HCT116 (cell line): ENCODE data around the gene EIF3J. TPM values are rescaled to one million over a fixed set of nuclear protein-coding genes. Genes with fewer than 3 reads are reported as not detected.
A peak's percentile ranks its signal among the peaks of the same experiment; 100 is the strongest.

Experiments
- ATAC-seq: fragments of 200-7000 bp; cut with Tn5 transposase; 2 replicates; pipeline ENCODE4 v1.9.1; 2020; ENCODE audit warnings: mild to moderate bottlenecking, moderate library complexity
- BruUV-seq: library from RNA; stranded (reverse); fragments of 400-500 nt; replicated peaks from 2 replicates; lab custom pipeline; 2021; lab: Mats Ljungman, UMichigan
- CTCF ChIA-PET: fragments of 300-600 bp; sonication (Branson Sonifier 250); formaldehyde crosslinking; loops from one replicate; lab custom pipeline; 2021; ENCODE audit warnings: antibody characterized with exemption; lab: Charles Lee
- POLR2A ChIA-PET: fragments of 300-600, 350-600 bp; sonication (Branson Sonifier 250); formaldehyde crosslinking; loops from one replicate; lab custom pipeline; 2021; ENCODE audit warnings: antibody characterized with exemption; lab: Charles Lee
- RAD21 ChIA-PET, 2 experiments: fragments of 300-600 bp; sonication (Branson Sonifier 250); formaldehyde crosslinking; loops; one replicate each; lab custom pipeline; 2023; ENCODE audit warnings: low total read pairs in 2 of 2; ENCODE audit not compliant: uncharacterized antibody in 2 of 2, unreplicated experiment in 2 of 2, low non-redundant PET in 1 of 2; lab: Charles Lee
- DNase-seq: peaks from one replicate; pipeline ENCODE4 v3.0.0-alpha.2; 2010; ENCODE audit warnings: low read depth, low spot score
- H2AFZ ChIP-seq: fragments of 200-600 bp; shearing (Covaris generic), sonication (generic); 2 replicates; pipeline ENCODE4 v1.6.1; 2017; ENCODE audit warnings: low read depth, mixed run types, mixed read lengths, antibody characterized with exemption, low read length; ENCODE audit not compliant: poor library complexity, severe bottlenecking
- H3K27ac ChIP-seq: 2 replicates; pipeline ENCODE4 v1.5.1; 2012; ENCODE audit warnings: low read depth, low read length
- H3K27me3 ChIP-seq: fragments of 200-600 bp; sonication (generic); 2 replicates; pipeline ENCODE4 v1.6.1; 2016; ENCODE audit warnings: mixed run types, low read length, mixed read lengths; ENCODE audit not compliant: insufficient read depth
- H3K36me3 ChIP-seq, 2 experiments: fragments of 200-500 bp in 1 of 2; fragments of 200-600 bp in 1 of 2; sonication (Bioruptor generic) in 1 of 2; sonication (generic) in 1 of 2; 2 replicates each; pipeline versions ENCODE4 v1.5.1 to v1.6.1; 2014 to 2016; ENCODE audit warnings: low read length in 2 of 2, inconsistent platforms in 1 of 2, mixed read lengths in 1 of 2, mixed run types in 1 of 2; ENCODE audit not compliant: insufficient read depth in 2 of 2, control insufficient read depth in 1 of 2
- H3K4me1 ChIP-seq, 2 experiments: fragments of 200-600 bp in 1 of 2; sonication (generic) in 1 of 2; 2 replicates each; pipeline versions ENCODE4 v1.5.1 to v1.6.1; 2012 to 2017; ENCODE audit warnings: low read length in 2 of 2, inconsistent platforms in 1 of 2, mild to moderate bottlenecking in 1 of 2, mixed read lengths in 1 of 2, mixed run types in 1 of 2, moderate library complexity in 1 of 2; ENCODE audit not compliant: insufficient read depth in 2 of 2, control insufficient read depth in 1 of 2
- H3K4me2 ChIP-seq: fragments of 200-600 bp; sonication (generic); 2 replicates; pipeline ENCODE4 v1.6.1; 2017; ENCODE audit warnings: mixed run types, low read length, mixed read lengths
- H3K4me3 ChIP-seq, 2 experiments: fragments of 200-600 bp in 1 of 2; sonication (generic) in 1 of 2; replicated peaks in 1 of 2; 2 replicates each; pipeline ENCODE4 v1.5.1; 2011 to 2016; ENCODE audit warnings: low read length in 2 of 2, control low read depth in 1 of 2, low read depth in 1 of 2, mild to moderate bottlenecking in 1 of 2, mixed read lengths in 1 of 2, mixed run types in 1 of 2
- H3K79me2 ChIP-seq: fragments of 200-600 bp; sonication (generic); 2 replicates; pipeline ENCODE4 v1.6.1; 2017; ENCODE audit warnings: mild to moderate bottlenecking, mixed run types, low read length, moderate library complexity, mixed read lengths; ENCODE audit not compliant: insufficient read depth
- H3K9ac ChIP-seq: fragments of 200-600 bp; sonication (generic); 2 replicates; pipeline ENCODE4 v1.6.1; 2016; ENCODE audit warnings: low read length, mixed read lengths
- H3K9me2 ChIP-seq: fragments of 200-600 bp; sonication (generic), shearing (Covaris generic); 2 replicates; pipeline ENCODE4 v1.6.1; 2017; ENCODE audit warnings: mixed run types, mild to moderate bottlenecking, moderate library complexity; ENCODE audit not compliant: insufficient read depth
- H3K9me3 ChIP-seq, 2 experiments: fragments of 200-500 bp in 1 of 2; fragments of 200-600 bp in 1 of 2; sonication (Bioruptor generic) in 1 of 2; sonication (generic) in 1 of 2; 2 replicates each; pipeline ENCODE4 v1.6.1; 2014 to 2017; ENCODE audit warnings: low read length in 2 of 2, mixed read lengths in 2 of 2, inconsistent platforms in 1 of 2, low read depth in 1 of 2, mild to moderate bottlenecking in 1 of 2, mixed run types in 1 of 2, moderate library complexity in 1 of 2; ENCODE audit not compliant: control insufficient read depth in 1 of 2, insufficient read depth in 1 of 2
- H4K20me1 ChIP-seq: fragments of 200-600 bp; sonication (generic), shearing (Covaris generic); 2 replicates; pipeline ENCODE4 v1.6.1; 2017; ENCODE audit warnings: mixed run types, mild to moderate bottlenecking, moderate library complexity; ENCODE audit not compliant: insufficient read depth
- ATF3 ChIP-seq: IDR thresholded peaks from 2 replicates; pipeline ENCODE4 v1.6.1; 2012
- CEBPB ChIP-seq: IDR thresholded peaks from 2 replicates; pipeline ENCODE4 v1.6.1; 2012; ENCODE audit warnings: low read depth
- CTCF ChIP-seq, 3 experiments: fragments of 200-600 bp in 1 of 3; sonication (generic) in 1 of 3; IDR thresholded peaks in 2 of 3; conservative IDR thresholded peaks in 1 of 3; 2 replicates each; pipeline ENCODE4 v1.5.1; 2012 to 2017; ENCODE audit warnings: low read depth in 2 of 3, low read length in 2 of 3, antibody characterized with exemption in 1 of 3, borderline replicate concordance in 1 of 3, control low read depth in 1 of 3, mild to moderate bottlenecking in 1 of 3, mixed read lengths in 1 of 3, mixed run types in 1 of 3, moderate library complexity in 1 of 3; ENCODE audit not compliant: insufficient read depth in 1 of 3
- EZH2phosphoT487 ChIP-seq: fragments of 200-600 bp; IDR thresholded peaks from 2 replicates; pipeline ENCODE4 v1.6.1; 2018; ENCODE audit warnings: antibody characterized with exemption, borderline replicate concordance
- FOSL1 ChIP-seq: IDR thresholded peaks from 2 replicates; pipeline ENCODE4 v1.6.1; 2012; ENCODE audit warnings: low read depth
- POLR2A ChIP-seq: IDR thresholded peaks from 2 replicates; pipeline ENCODE4 v1.7.0; 2011; ENCODE audit warnings: borderline replicate concordance; ENCODE audit not compliant: insufficient read depth, insufficient read length; ENCODE audit errors: extremely low read depth
- RAD21 ChIP-seq: IDR thresholded peaks from 2 replicates; pipeline ENCODE4 v1.6.1; 2012; ENCODE audit warnings: low read depth, mild to moderate bottlenecking
- REST ChIP-seq: IDR thresholded peaks from 2 replicates; pipeline ENCODE4 v1.6.1; 2012; ENCODE audit warnings: low read depth
- SP1 ChIP-seq: IDR thresholded peaks from 2 replicates; pipeline ENCODE4 v1.6.1; 2012; ENCODE audit warnings: low read depth
- YY1 ChIP-seq: IDR thresholded peaks from 2 replicates; pipeline ENCODE4 v1.6.1; 2011; ENCODE audit warnings: low read length, low read depth, moderate library complexity, mild to moderate bottlenecking; ENCODE audit not compliant: insufficient replicate concordance; ENCODE audit errors: extremely low read depth
- ZFX ChIP-seq: fragments of 450-650 bp; IDR thresholded peaks from 2 replicates; pipeline ENCODE4 v1.6.1; 2017
- intact Hi-C: fragments of 100-400 bp; cut with micrococcal nuclease; formaldehyde crosslinking; loops from 2 replicates; pipeline ENCODE4 v1.10.0; 2022
- total RNA-seq: library from RNA; stranded (reverse); gene quantifications from one replicate; pipeline ENCODE4 v1.2.1, GENCODE V29; 2021; ENCODE audit not compliant: unreplicated experiment

Gene EIF3J
- total RNA-seq, 1 experiment from 2014 or later: 68.6 TPM

- H3K4me1 ChIP-seq: no peaks in the 10 kb centered on the region
- TF ChIP-seq RAD21 (peak; percentile 54), CTCF (IDR thresholded peaks at IDR 0.05 in 2 of 3, conservative IDR thresholded peaks at IDR 0.05 in 1 of 3; ENCODE audit: borderline replicate concordance in 1 of 3, insufficient read depth in 1 of 3, low read depth in 2 of 3, low read length in 2 of 3) (peak; percentile 47 to 84 (median 81); a peak in 5 of 6 replicates), SP1 (no peak)
- POLR2A ChIA-PET: no interaction called here
- no peaks in the 10 kb centered on the region for H3K9me2 ChIP-seq
- CTCF ChIA-PET: interaction anchor here (0.6 to 2.6 kb wide), 10 partner anchors 8 to 269 kb away, joined by 3 to 36 read pairs (median 5); partner anchors contain the start of genes SPG11 and TRIM69
- no peaks in the 10 kb centered on the region for H3K9me3 ChIP-seq
- H3K4me2 ChIP-seq: no peak overlapping the region
- no peak overlapping the region for H3K9ac ChIP-seq
- H3K36me3 ChIP-seq: peaks cover 28 to 29% of the 10 kb centered on the region in 2 experiments
- RAD21 ChIA-PET: interaction anchor here in 1 of 2 experiments (1.1 kb wide), 1 partner anchor 153 kb away, joined by 3 read pairs; the partner anchor contains the start of gene TRIM69
- no peaks in the 10 kb centered on the region for H3K79me2 ChIP-seq
- ATAC-seq (peak; percentile 100), DNase-seq (peak; percentile 26)
- BruUV-seq: no TSS peak
- no peaks in the 10 kb centered on the region for H3K27me3 ChIP-seq
- H3K27ac ChIP-seq: no peak overlapping the region
- no peak overlapping the region for H2AFZ ChIP-seq
- no peaks in the 10 kb centered on the region for H4K20me1 ChIP-seq
- no peak overlapping the region for H3K4me3 ChIP-seq
- intact Hi-C loops: loop anchor here (5.0 kb wide), 1 partner anchor 338 kb away; no protein-coding TSS in a partner anchor
Measured at GRCh38 chr15:44584162-44584749, 47.3 kb downstream of the EIF3J start.

GRCh38 chr15:44585633-44586032 lies 48.7 kb downstream of the EIF3J start:
- no peaks in the 10 kb centered on the region for H3K79me2 ChIP-seq
- RAD21 ChIA-PET: interaction anchor here in 1 of 2 experiments (1.1 kb wide), 1 partner anchor 152 kb away, joined by 5 read pairs; no protein-coding TSS in a partner anchor
- CTCF ChIA-PET: interaction anchor here (1.2 kb wide), 1 partner anchor 8 kb away, joined by 3 read pairs; no protein-coding TSS in a partner anchor
- H3K4me1 ChIP-seq: no peaks in the 10 kb centered on the region
- H2AFZ ChIP-seq: no peak overlapping the region
- no peak overlapping the region for H3K4me2 ChIP-seq
- POLR2A ChIA-PET: no interaction called here
- peaks cover 30 to 32% of the 10 kb centered on the region in 2 experiments; a peak in 3 of 4 replicates for H3K36me3 ChIP-seq
- BruUV-seq: no TSS peak
- H3K9me2 ChIP-seq: no peaks in the 10 kb centered on the region
- no peak overlapping the region for H3K4me3 ChIP-seq
- no peak for ATAC-seq
- no peak overlapping the region for H3K9ac ChIP-seq
- no peak overlapping the region for H3K27ac ChIP-seq
- no peaks in the 10 kb centered on the region for H3K27me3 ChIP-seq
- no peak for DNase-seq
- H4K20me1 ChIP-seq: no peaks in the 10 kb centered on the region
- H3K9me3 ChIP-seq: no peaks in the 10 kb centered on the region
- intact Hi-C loops: no loop called here
- TF ChIP-seq ZFX (no peak), REST (no peak), YY1 (no peak), CEBPB (no peak), RAD21 (no peak), FOSL1 (no peak), POLR2A (no peak), EZH2phosphoT487 (no peak), ATF3 (no peak)
